Fibroblast of peridontal ligament (primary cell): ENCODE measurements around the gene CEACAM20.
"Not testable (repeated sequence)": the region's sequence is repeated elsewhere in the genome, so short reads cannot be mapped to it uniquely, and the experiment has no call there.

Source experiments
- DNase-seq: peaks from one replicate; pipeline ENCODE4 v3.0.0-alpha.2; 2010; ENCODE audit errors: extremely low read depth

CEACAM20 gene

DNA sequence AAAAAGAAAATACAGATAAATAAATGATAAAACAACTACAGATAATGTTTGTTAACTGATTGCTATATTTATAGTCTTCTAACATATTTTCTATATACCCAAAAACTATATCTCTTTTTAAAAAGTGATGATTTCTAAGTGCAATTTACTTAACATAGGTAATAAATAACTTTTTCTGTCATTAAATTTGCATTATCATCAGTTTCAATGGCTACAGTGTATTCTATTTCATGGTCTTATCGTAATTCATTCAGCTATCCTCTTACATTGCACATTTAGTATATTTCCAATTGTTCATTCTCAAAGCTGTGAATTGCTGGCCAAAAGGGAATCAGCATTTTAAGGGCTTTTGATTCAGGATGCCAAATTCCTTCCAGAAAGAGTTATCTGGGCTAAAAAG, 32.8 kb downstream of the CEACAM20 start:
- DNase-seq, result no peak

DNA sequence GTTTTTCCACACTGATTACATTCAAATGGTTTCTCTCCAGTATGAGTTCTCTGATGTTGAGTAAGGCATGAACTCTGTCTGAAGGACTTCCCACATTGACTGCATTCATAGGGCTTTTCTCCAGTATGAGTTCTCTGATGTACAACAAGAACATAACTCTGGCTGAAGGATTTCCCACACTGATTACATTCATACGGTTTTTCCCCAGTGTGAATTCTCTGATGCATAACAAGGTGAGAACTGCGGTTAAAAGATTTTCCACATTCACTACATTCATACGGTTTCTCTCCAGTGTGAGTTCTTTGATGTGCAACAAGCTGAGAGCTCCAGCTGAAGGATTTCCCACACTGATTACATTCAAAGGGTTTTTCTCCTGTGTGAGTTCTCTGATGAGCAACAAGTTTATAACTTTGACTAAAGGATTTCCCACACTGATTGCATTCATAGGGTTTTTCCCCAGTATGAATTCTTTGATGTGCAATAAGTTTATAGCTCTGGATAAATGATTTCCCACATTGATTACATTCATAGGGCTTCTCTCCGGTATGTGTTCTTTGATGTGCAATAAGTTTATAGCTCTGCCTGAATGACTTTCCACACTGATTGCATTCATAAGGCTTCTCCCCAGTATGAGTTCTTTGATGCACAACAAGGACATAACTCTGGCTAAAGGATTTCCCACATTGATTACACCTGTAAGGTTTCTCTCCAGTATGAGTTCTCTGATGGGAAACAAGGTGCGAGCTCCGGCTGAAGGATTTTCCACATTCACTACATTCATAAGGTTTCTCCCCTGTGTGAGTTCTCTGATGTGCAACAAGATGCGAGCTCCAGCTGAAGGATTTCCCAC, 52.7 kb downstream of the CEACAM20 start:
- DNase-seq, result peak; percentile 21

DNA sequence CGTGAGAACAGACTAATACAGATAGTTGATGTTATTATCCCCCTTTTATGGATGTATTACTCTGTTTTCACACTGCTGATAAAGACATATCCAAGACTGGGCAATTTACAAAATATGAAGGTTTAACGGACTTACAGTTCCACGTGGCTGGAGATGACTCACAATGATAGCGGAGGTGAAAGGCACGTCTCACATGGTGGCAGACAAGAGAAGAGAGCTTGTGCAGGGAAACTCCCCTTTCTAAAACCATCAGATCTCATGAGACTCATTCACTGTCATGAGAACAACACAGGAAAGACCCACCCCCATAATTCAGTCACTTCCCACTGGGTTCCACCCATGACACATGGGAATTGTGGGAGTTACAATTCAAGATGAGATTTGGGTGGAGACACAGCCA, 60.7 kb downstream of the CEACAM20 start:
- DNase-seq, result not testable (repeated sequence)

DNA sequence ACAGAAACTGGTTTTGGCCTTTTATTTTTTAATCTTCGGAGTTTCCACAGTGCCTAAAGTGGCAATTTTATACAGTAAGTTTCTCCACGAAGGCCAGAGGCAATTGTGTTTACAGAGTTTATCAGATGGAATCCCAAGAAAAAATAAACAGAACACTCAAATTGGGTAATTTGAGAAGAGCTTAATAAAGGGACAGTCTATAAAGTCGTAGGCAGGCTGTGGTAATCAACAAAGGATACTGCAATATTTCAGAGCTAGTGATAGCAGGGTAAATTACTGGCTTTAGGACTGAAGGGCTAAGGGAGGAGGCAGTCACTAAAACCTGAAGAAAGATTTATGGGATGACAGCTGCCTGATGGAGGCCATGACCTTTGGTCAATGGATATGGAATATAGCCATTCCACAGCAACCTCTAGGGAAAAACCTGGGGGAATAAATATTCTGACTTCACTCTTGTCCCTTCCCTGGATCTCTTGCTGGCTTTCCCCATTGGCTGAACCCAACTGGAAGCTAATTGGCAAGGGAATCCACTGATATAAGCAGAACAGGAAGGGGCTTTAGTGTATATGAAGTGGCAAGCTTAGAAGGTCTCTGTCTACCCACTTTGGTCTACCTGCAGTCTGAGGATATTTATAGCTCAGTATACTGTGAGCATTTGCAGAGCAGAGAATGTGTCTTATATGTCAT, 66.7 kb downstream of the CEACAM20 start:
- DNase-seq, result not testable (repeated sequence)
